ENCODE data around the gene TRMO. TPM values are rescaled to one million over a fixed set of nuclear protein-coding genes. Genes with fewer than 3 reads are reported as not detected.

TRMO gene
- total RNA-seq, 1 experiment from 2014 or later = 15.8 TPM

DNA sequence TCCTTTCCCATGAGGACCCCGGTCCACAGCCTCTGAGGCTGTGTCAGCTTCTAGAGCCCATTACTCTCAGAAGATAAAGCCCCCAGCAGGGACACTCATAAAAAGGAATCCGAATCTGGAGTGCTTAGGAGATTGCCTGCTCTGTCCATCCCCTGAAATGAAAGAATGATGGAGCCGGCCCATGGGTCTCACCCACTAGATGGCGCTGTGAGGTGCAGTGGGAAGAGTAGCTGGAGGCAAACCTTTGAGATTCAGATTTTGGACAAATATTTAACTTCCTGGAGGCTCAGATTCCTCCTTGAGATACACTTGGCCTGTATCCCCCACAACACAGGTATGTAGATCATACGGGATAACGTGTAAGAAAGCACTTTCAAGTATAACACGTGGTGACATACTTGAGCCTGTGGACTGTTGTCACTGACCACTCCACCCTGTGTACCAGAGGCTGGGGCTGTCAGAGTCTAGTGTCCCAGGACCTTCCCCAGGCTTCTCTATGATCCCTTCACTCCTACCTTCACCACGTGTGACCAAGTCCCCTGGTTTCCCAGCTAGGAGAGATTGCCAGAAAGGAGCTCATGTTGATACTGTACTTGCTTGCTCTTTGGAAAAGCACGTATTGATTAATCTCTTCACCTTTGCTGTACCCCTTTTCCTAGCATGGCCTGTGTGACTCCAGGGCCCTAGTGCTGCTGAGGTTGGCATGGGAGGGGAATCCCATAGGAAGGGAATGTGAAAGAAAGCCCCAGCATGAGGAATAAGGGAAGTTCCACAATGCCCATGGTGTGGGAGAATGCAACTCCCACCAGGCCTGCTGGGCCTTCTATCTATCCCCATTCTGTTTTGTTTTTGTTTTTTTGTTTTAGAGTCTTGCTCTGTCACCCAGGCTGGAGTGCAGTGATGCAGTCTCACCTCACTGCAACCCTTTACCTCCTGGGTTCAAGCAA, 32.1 kb downstream of the TRMO start:
- Histone ChIP-seq H3K27ac (no peak overlapping the region), H3K4me3 (no peak overlapping the region), H4K20me1 (ENCODE audit: insufficient read depth) (no peaks in the 10 kb centered on the region), H3F3A (ENCODE audit: insufficient read depth, low read depth) (0 out of 2 replicates have a peak, but pooled peaks cover 4% of the 10 kb centered on the region), H3K27me3 (ENCODE audit: insufficient read depth, low read depth) (no peaks in the 10 kb centered on the region), H2AFZ (no peak overlapping the region), H3K36me3 (ENCODE audit: low read depth) (no peaks in the 10 kb centered on the region), H3K9me3 (ENCODE audit: insufficient read depth, low read depth) (no peaks in the 10 kb centered on the region), H3K79me2 (ENCODE audit: low read depth) (no peaks in the 10 kb centered on the region), H3K9me2 (ENCODE audit: insufficient read depth) (no peaks in the 10 kb centered on the region), H3K4me1 (replicated peaks; ENCODE audit: insufficient read depth) (0 out of 2 replicates have a peak, but pooled peaks cover 6% of the 10 kb centered on the region), H3K4me2 (no peak overlapping the region)
- no TSS peak for BruUV-seq (replicated peaks)
- DNase-seq = peak in 1 of 2 experiments; percentile 33
- no peak for TF ChIP-seq EZH2 (IDR thresholded peaks at IDR 0.05; ENCODE audit: low read depth)
- TF ChIP-seq, protein P1, sequence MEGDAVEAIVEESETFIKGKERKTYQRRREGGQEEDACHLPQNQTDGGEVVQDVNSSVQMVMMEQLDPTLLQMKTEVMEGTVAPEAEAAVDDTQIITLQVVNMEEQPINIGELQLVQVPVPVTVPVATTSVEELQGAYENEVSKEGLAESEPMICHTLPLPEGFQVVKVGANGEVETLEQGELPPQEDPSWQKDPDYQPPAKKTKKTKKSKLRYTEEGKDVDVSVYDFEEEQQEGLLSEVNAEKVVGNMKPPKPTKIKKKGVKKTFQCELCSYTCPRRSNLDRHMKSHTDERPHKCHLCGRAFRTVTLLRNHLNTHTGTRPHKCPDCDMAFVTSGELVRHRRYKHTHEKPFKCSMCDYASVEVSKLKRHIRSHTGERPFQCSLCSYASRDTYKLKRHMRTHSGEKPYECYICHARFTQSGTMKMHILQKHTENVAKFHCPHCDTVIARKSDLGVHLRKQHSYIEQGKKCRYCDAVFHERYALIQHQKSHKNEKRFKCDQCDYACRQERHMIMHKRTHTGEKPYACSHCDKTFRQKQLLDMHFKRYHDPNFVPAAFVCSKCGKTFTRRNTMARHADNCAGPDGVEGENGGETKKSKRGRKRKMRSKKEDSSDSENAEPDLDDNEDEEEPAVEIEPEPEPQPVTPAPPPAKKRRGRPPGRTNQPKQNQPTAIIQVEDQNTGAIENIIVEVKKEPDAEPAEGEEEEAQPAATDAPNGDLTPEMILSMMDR (conservative IDR thresholded peaks at IDR 0.05) = peak; percentile 79
- intact Hi-C loops (cut with micrococcal nuclease; ENCODE audit: unreplicated experiment) = no loop called here
- ChIA-PET CTCF (interaction anchor here (0.6 to 1.5 kb wide), 5 partner anchors 10 to 1343 kb away, joined by 3 to 4 read pairs (median 3); partner anchors contain the start of gene TBC1D2), POLR2A (ENCODE audit: unreplicated experiment) (interaction anchor here (0.6 kb wide), 1 partner anchor 43 kb away, joined by 4 read pairs; no protein-coding TSS in a partner anchor)

DNA sequence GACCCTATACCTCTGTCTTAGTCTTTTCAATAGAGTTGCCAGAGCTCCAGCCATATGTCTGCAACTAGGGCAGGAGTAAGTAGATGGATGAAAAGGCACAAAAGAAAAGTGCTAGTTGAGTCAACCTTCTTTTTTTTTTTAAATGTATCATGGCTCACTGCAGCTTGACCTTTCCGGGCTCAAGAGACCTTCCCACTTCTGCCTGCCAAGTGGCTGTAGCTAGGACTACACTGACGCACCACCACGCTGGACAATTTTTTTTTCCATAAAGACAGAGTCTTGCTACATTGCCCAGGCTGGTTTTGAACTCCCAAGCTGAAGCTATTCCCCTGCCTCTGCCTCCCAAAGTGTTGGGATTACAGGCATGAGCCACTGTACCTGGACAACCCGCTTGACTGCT, 42.0 kb downstream of the TRMO start:
- Histone ChIP-seq H3F3A (ENCODE audit: insufficient read depth, low read depth) (peaks cover 28% of the 10 kb centered on the region), H3K27ac (no peak overlapping the region), H2AFZ (no peak overlapping the region), H3K9me2 (ENCODE audit: insufficient read depth) (no peaks in the 10 kb centered on the region), H3K36me3 (ENCODE audit: low read depth) (no peaks in the 10 kb centered on the region), H3K27me3 (ENCODE audit: insufficient read depth, low read depth) (no peaks in the 10 kb centered on the region), H3K9me3 (ENCODE audit: insufficient read depth, low read depth) (no peaks in the 10 kb centered on the region), H3K4me3 (no peak overlapping the region), H4K20me1 (ENCODE audit: insufficient read depth) (no peaks in the 10 kb centered on the region), H3K4me2 (no peak overlapping the region), H3K79me2 (ENCODE audit: low read depth) (no peaks in the 10 kb centered on the region), H3K4me1 (replicated peaks; ENCODE audit: insufficient read depth) (peaks cover 17% of the 10 kb centered on the region)
- BruUV-seq (replicated peaks) = no TSS peak
- TF ChIP-seq, protein P1 (conservative IDR thresholded peaks at IDR 0.05) = no peak
- TF ChIP-seq EZH2 (IDR thresholded peaks at IDR 0.05; ENCODE audit: low read depth) = no peak
- DNase-seq = no peak
- ChIA-PET CTCF (interaction anchor here (0.5 to 0.9 kb wide), 2 partner anchors 9 to 248 kb away, joined by 3 to 4 read pairs; no protein-coding TSS in a partner anchor), POLR2A (ENCODE audit: unreplicated experiment) (no interaction called here)
- intact Hi-C loops (cut with micrococcal nuclease; ENCODE audit: unreplicated experiment) = no loop called here

DNA sequence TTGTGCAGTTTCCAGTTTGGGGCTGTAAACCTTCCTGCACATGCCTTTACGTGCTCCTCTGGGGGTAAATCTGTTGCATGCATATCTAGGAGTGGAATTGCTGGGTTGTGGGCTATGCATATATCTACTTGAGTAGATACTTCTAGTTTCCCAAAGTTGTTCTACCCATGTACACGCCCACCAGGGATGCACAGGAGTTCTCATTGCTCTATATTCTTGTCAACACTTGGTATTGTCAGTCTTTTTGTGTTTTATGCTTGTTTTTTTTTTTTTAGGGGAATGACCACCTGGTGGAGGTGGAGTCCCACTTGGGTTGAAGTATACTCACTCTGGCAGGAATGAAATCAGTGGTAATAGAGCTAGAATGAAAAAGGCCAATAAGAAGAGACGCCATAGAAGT, 46.2 kb downstream of the TRMO start:
- ChIA-PET POLR2A (ENCODE audit: unreplicated experiment) (interaction anchor here (0.6 kb wide), 1 partner anchor 30 kb away, joined by 3 read pairs; no protein-coding TSS in a partner anchor), CTCF (interaction anchor here (0.7 kb wide), 1 partner anchor 75 kb away, joined by 4 read pairs; no protein-coding TSS in a partner anchor)
- Histone ChIP-seq H3K27me3 (ENCODE audit: insufficient read depth, low read depth) (no peaks in the 10 kb centered on the region), H3F3A (ENCODE audit: insufficient read depth, low read depth) (peaks cover 28% of the 10 kb centered on the region), H3K4me2 (peak overlapping the region; percentile 66), H3K9me2 (ENCODE audit: insufficient read depth) (no peaks in the 10 kb centered on the region), H3K36me3 (ENCODE audit: low read depth) (no peaks in the 10 kb centered on the region), H3K4me3 (no peak overlapping the region), H3K27ac (peak overlapping the region; percentile 91), H3K79me2 (ENCODE audit: low read depth) (no peaks in the 10 kb centered on the region), H3K9me3 (ENCODE audit: insufficient read depth, low read depth) (no peaks in the 10 kb centered on the region), H4K20me1 (ENCODE audit: insufficient read depth) (no peaks in the 10 kb centered on the region), H3K4me1 (replicated peaks; ENCODE audit: insufficient read depth) (peaks cover 28% of the 10 kb centered on the region), H2AFZ (no peak overlapping the region)
- intact Hi-C loops (cut with micrococcal nuclease; ENCODE audit: unreplicated experiment) = loop anchor here (2.0 kb wide), 3 partner anchors 23 to 173 kb away; partner anchors contain the start of gene FOXE1
- BruUV-seq (replicated peaks) = no TSS peak
- TF ChIP-seq, protein P1 (conservative IDR thresholded peaks at IDR 0.05) = no peak
- TF ChIP-seq EZH2 (IDR thresholded peaks at IDR 0.05; ENCODE audit: low read depth) = no peak
- no peak for DNase-seq

All from PC-9 (cell line).